Thyroid gland (tissue), 4 donors: ENCODE results near the gene CREB5. TPM values are rescaled to one million over a fixed set of nuclear protein-coding genes. Genes with fewer than 3 reads are reported as not detected.
A peak's percentile ranks its signal among the peaks of the same experiment; 100 is the strongest.

Experiments used
- DNase-seq, 2 donors: peaks; one replicate each; pipeline ENCODE4 v3.0.0-alpha.2; 2019
- H3K27ac ChIP-seq, 3 donors: fragments of 200-600 bp; sonication (generic); 1 replicate in 2 of 3; 2 replicates in 1 of 3; pipeline ENCODE4 v1.5.1; 2016 to 2019; ENCODE audit warnings: mild to moderate bottlenecking in 1 of 3, moderate library complexity in 1 of 3
- H3K27me3 ChIP-seq: fragments of 200-600 bp; sonication (generic); one replicate; pipeline ENCODE4 v1.5.1; 2019
- H3K36me3 ChIP-seq, 2 donors: fragments of 200-600 bp; sonication (generic); one replicate each; pipeline ENCODE4 v1.5.1; 2016 to 2019
- H3K4me1 ChIP-seq, 2 donors: fragments of 200-600 bp; sonication (generic); one replicate each; pipeline ENCODE4 v1.5.1; 2017 to 2019
- H3K4me3 ChIP-seq, 3 donors: fragments of 200-600 bp; sonication (generic); replicated peaks in 1 of 3; 1 replicate in 2 of 3; 2 replicates in 1 of 3; pipeline ENCODE4 v1.5.1; 2016; ENCODE audit warnings: mild to moderate bottlenecking in 1 of 3
- H3K9me3 ChIP-seq: fragments of 200-600 bp; sonication (generic); one replicate; pipeline ENCODE4 v1.5.1; 2017
- CTCF ChIP-seq, 6 experiments: fragments of 200-600 bp in 3 of 6; fragments of 450-650 bp in 3 of 6; sonication (generic) in 3 of 6; IDR thresholded peaks; one replicate each; pipeline ENCODE4 v1.5.1; 2016 to 2019; ENCODE audit warnings: antibody characterized with exemption in 6 of 6, mild to moderate bottlenecking in 2 of 6, inconsistent platforms in 1 of 6, moderate library complexity in 1 of 6
- POLR2A ChIP-seq, 2 donors: fragments of 450-650 bp; IDR thresholded peaks; one replicate each; pipeline ENCODE4 v1.6.1; 2017; ENCODE audit warnings: antibody characterized with exemption in 2 of 2, mild to moderate bottlenecking in 2 of 2, moderate library complexity in 1 of 2
- WGBS, 2 donors: methylation state at CpG; one replicate each; pipeline ENCODE4 v1.1.5; 2017; 5-methylcytosine and 5-hydroxymethylcytosine counted together
- intact Hi-C: fragments of 100-400 bp; cut with DNase I; formaldehyde crosslinking; loops from one replicate; pipeline ENCODE4 v1.15.1; 2023
- total RNA-seq, 4 donors: library from RNA; depleted of rRNA; stranded (reverse); fragments of >200 nt; gene quantifications; one replicate each; pipeline ENCODE4 v1.2.3, GENCODE V29; 2016

CREB5 gene
- total RNA-seq, 4 donors from 2014 or later = 2.5 to 13.6 (median 6.5) TPM

- TF ChIP-seq CTCF (IDR thresholded peaks at IDR 0.05) = no peak
- TF ChIP-seq POLR2A (IDR thresholded peaks at IDR 0.05) = no peak
- H3K4me1 ChIP-seq = peaks cover 7 to 11% of the 10 kb centered on the region in 2 donors
- no peak for DNase-seq
- no peaks in the 10 kb centered on the region for H3K36me3 ChIP-seq
- no peak overlapping the region for H3K4me3 ChIP-seq
- H3K27ac ChIP-seq = no peak overlapping the region
- H3K9me3 ChIP-seq = no peaks in the 10 kb centered on the region
- WGBS, 2 donors = 42 to 62% methylated on average over 2 of the region's 2 CpGs
- intact Hi-C loops = no loop called here
- no peaks in the 10 kb centered on the region for H3K27me3 ChIP-seq
These were observed 168.3 kb downstream of the CREB5 start for GRCh38 chr7:28580665-28581064.

- no peaks in the 10 kb centered on the region for H3K36me3 ChIP-seq
- intact Hi-C loops = no loop called here
- no peak overlapping the region for H3K27ac ChIP-seq
- no peaks in the 10 kb centered on the region for H3K27me3 ChIP-seq
- H3K4me1 ChIP-seq = peaks cover 7 to 11% of the 10 kb centered on the region in 2 donors
- TF ChIP-seq CTCF (IDR thresholded peaks at IDR 0.05) (no peak), POLR2A (IDR thresholded peaks at IDR 0.05) (no peak)
- H3K4me3 ChIP-seq = no peak overlapping the region
- peak; percentile 27 to 34 for DNase-seq
- WGBS, 2 donors = 42 to 46% methylated on average over 6 of the region's 6 CpGs
- no peaks in the 10 kb centered on the region for H3K9me3 ChIP-seq
These were observed 169.0 kb downstream of the CREB5 start for GRCh38 chr7:28581351-28581750.

- TF ChIP-seq CTCF (IDR thresholded peaks at IDR 0.05) = no peak
- no peak for TF ChIP-seq POLR2A (IDR thresholded peaks at IDR 0.05)
- Histone ChIP-seq H3K27ac (no peak overlapping the region), H3K9me3 (no peaks in the 10 kb centered on the region), H3K4me3 (no peak overlapping the region), H3K36me3 (no peaks in the 10 kb centered on the region), H3K4me1 (peaks cover 7 to 11% of the 10 kb centered on the region in 2 donors), H3K27me3 (no peaks in the 10 kb centered on the region)
- no peak for DNase-seq
- WGBS, 2 donors = 92 to 95% methylated on average over 4 of the region's 4 CpGs
- intact Hi-C loops = no loop called here
These were observed 169.9 kb downstream of the CREB5 start for GRCh38 chr7:28582226-28582625.

- no peak for DNase-seq
- H3K4me1 ChIP-seq = peaks cover 7 to 11% of the 10 kb centered on the region in 2 donors
- TF ChIP-seq CTCF (IDR thresholded peaks at IDR 0.05) (no peak), POLR2A (IDR thresholded peaks at IDR 0.05) (no peak)
- H3K36me3 ChIP-seq = no peaks in the 10 kb centered on the region
- WGBS, 2 donors = 90 to 92% methylated on average over 4 of the region's 4 CpGs
- H3K27ac ChIP-seq = no peak overlapping the region
- no peaks in the 10 kb centered on the region for H3K27me3 ChIP-seq
- intact Hi-C loops = no loop called here
- no peak overlapping the region for H3K4me3 ChIP-seq
- no peaks in the 10 kb centered on the region for H3K9me3 ChIP-seq
These were observed 171.9 kb downstream of the CREB5 start for GRCh38 chr7:28584235-28584634.

- 87 to 90% methylated on average over 4 of the region's 4 CpGs for WGBS, 2 donors
- H3K27me3 ChIP-seq = no peaks in the 10 kb centered on the region
- peaks cover 0 to 2% of the 10 kb centered on the region in 2 donors for H3K4me1 ChIP-seq
- no peak for TF ChIP-seq CTCF (IDR thresholded peaks at IDR 0.05)
- TF ChIP-seq POLR2A (IDR thresholded peaks at IDR 0.05) = no peak
- no peaks in the 10 kb centered on the region for H3K36me3 ChIP-seq
- H3K9me3 ChIP-seq = no peaks in the 10 kb centered on the region
- no peak for DNase-seq
- H3K27ac ChIP-seq = no peak overlapping the region
- intact Hi-C loops = no loop called here
- H3K4me3 ChIP-seq = no peak overlapping the region
These were observed 174.4 kb downstream of the CREB5 start for GRCh38 chr7:28586736-28587135.
